GM19193 (cell line): ENCODE data around the gene NKAIN2.

Source experiments
- POLR2A ChIP-seq: IDR thresholded peaks from 4 replicates; pipeline ENCODE4 v1.6.1; 2011; ENCODE audit not compliant: insufficient read depth, insufficient read length; ENCODE audit errors: extremely low read depth

The NKAIN2 gene

GRCh38 chr6:123802697-123803503 lies 765 bp upstream of the NKAIN2 start:
- TF ChIP-seq POLR2A, result no peak

GRCh38 chr6:123804014-123804786 lies 535 bp downstream of the NKAIN2 start:
- TF ChIP-seq POLR2A, result no peak

GRCh38 chr6:123804787-123805540 lies 1.3 kb downstream of the NKAIN2 start:
- no peak for TF ChIP-seq POLR2A

- no peak for TF ChIP-seq POLR2A
These were observed 2.3 kb downstream of the NKAIN2 start for GRCh38 chr6:123805921-123806320.

- no peak for TF ChIP-seq POLR2A
These were observed 2.9 kb downstream of the NKAIN2 start for GRCh38 chr6:123806561-123806960.

- no peak for TF ChIP-seq POLR2A
These were observed 4.9 kb downstream of the NKAIN2 start for GRCh38 chr6:123808556-123808955.

GRCh38 chr6:123810214-123810613 lies 6.5 kb downstream of the NKAIN2 start:
- TF ChIP-seq POLR2A, result no peak

GRCh38 chr6:123810948-123811347 lies 7.3 kb downstream of the NKAIN2 start:
- TF ChIP-seq POLR2A, result no peak

GRCh38 chr6:123811378-123811777 lies 7.7 kb downstream of the NKAIN2 start:
- no peak for TF ChIP-seq POLR2A

- TF ChIP-seq POLR2A, result no peak
These were observed 9.0 kb downstream of the NKAIN2 start for GRCh38 chr6:123812621-123813020.

- TF ChIP-seq POLR2A, result no peak
These were observed 17.4 kb downstream of the NKAIN2 start for GRCh38 chr6:123821112-123821511.

GRCh38 chr6:123829302-123829953 lies 25.8 kb downstream of the NKAIN2 start:
- no peak for TF ChIP-seq POLR2A

GRCh38 chr6:123830120-123830519 lies 26.5 kb downstream of the NKAIN2 start:
- no peak for TF ChIP-seq POLR2A

- TF ChIP-seq POLR2A, result no peak
These were observed 35.0 kb downstream of the NKAIN2 start for GRCh38 chr6:123838505-123839234.
